GM12878 (cell line): ENCODE measurements around the gene MAFB. TPM values are rescaled to one million over a fixed set of nuclear protein-coding genes. Genes with fewer than 3 reads are reported as not detected.

Experiments
- ATAC-seq: fragments of 200-7000 bp; cut with Tn5 transposase; 3 replicates; pipeline ENCODE4 v1.9.1; 2020; ENCODE audit warnings: mild to moderate bottlenecking, moderate library complexity
- BruUV-seq: library from RNA; stranded (reverse); fragments of 400-500 nt; replicated peaks from 2 replicates; lab custom pipeline; 2021; lab: Mats Ljungman, UMichigan
- CTCF ChIA-PET: fragments of 300-600 bp; sonication (Branson Sonifier 250); formaldehyde crosslinking; extraction: SDS; loops from one replicate; lab custom pipeline; 2021; ENCODE audit warnings: inconsistent platforms; lab: Yijun Ruan, JAX
- POLR2A ChIA-PET: fragments of 350-600 bp; formaldehyde crosslinking; extraction: SDS; loops from one replicate; lab custom pipeline; 2021; ENCODE audit warnings: inconsistent platforms; lab: Charles Lee
- RAD21 ChIA-PET: fragments of 300-600 bp; sonication (Branson Sonifier 250); formaldehyde crosslinking; loops from one replicate; lab custom pipeline; 2023; ENCODE audit warnings: antibody characterized with exemption; ENCODE audit not compliant: unreplicated experiment; lab: Charles Lee
- SMC1A ChIA-PET: fragments of 300-600 bp; sonication (Branson Sonifier 250); formaldehyde crosslinking; loops from one replicate; lab custom pipeline; 2023; ENCODE audit not compliant: unreplicated experiment, uncharacterized antibody; lab: Charles Lee
- DNase-seq: peaks from one replicate; pipeline ENCODE4 v3.0.0-alpha.2; 2011; ENCODE audit warnings: low read depth, low spot score
- FAIRE-seq: peaks from 3 replicates; lab custom pipeline; 2011; peaks lifted over from hg19 to GRCh38; lab: Jason Lieb, UNC
- H2AFZ ChIP-seq: 2 replicates; pipeline ENCODE4 v1.6.0; 2011; ENCODE audit warnings: low read depth, low read length, control low read depth; ENCODE audit not compliant: control insufficient read depth
- H3K27ac ChIP-seq: 2 replicates; pipeline ENCODE4 v1.5.1; 2011; ENCODE audit warnings: control low read depth; ENCODE audit not compliant: control insufficient read depth, insufficient read depth
- H3K27me3 ChIP-seq, 2 experiments: replicated peaks in 1 of 2; 2 replicates each; pipeline versions ENCODE4 v1.6.0 to v1.6.1; 2011; ENCODE audit warnings: low read length in 1 of 2; ENCODE audit not compliant: control insufficient read depth in 2 of 2, insufficient read depth in 2 of 2
- H3K36me3 ChIP-seq, 2 experiments: 2 replicates each; pipeline ENCODE4 v1.5.1; 2011; ENCODE audit warnings: low read length in 1 of 2; ENCODE audit not compliant: control insufficient read depth in 2 of 2, insufficient read depth in 2 of 2
- H3K4me1 ChIP-seq: 2 replicates; pipeline ENCODE4 v1.6.1; 2011; ENCODE audit warnings: mild to moderate bottlenecking, low read length, moderate library complexity, mixed read lengths; ENCODE audit not compliant: control insufficient read depth, insufficient read depth
- H3K4me2 ChIP-seq: 2 replicates; pipeline ENCODE4 v1.6.0; 2011; ENCODE audit warnings: control low read depth; ENCODE audit not compliant: control insufficient read depth, insufficient read depth
- H3K4me3 ChIP-seq: fragments of 200-600 bp; sonication (generic); 2 replicates; pipeline ENCODE4 v1.5.1; 2016
- H3K79me2 ChIP-seq: 2 replicates; pipeline ENCODE4 v1.6.0; 2011; ENCODE audit warnings: low read length; ENCODE audit not compliant: control insufficient read depth, insufficient read depth
- H3K9ac ChIP-seq: 2 replicates; pipeline ENCODE4 v1.8.0; 2011; ENCODE audit warnings: low read length, control low read depth, mixed read lengths; ENCODE audit not compliant: control insufficient read depth, insufficient read depth
- H3K9me3 ChIP-seq: replicated peaks from 3 replicates; pipeline ENCODE4 v1.5.1; 2011; ENCODE audit warnings: mild to moderate bottlenecking, low read length; ENCODE audit not compliant: control insufficient read depth, insufficient read depth
- H4K20me1 ChIP-seq: 2 replicates; pipeline ENCODE4 v1.6.0; 2011; ENCODE audit not compliant: control insufficient read depth, insufficient read depth
- CBX5 ChIP-seq: sonication (generic); IDR thresholded peaks from 2 replicates; pipeline ENCODE4 v1.6.1; 2016; ENCODE audit warnings: low read depth, moderate library complexity, mild to moderate bottlenecking, inconsistent platforms
- CHD4 ChIP-seq: fragments of 200-600 bp; sonication (generic); IDR thresholded peaks from 2 replicates; pipeline ENCODE4 v1.6.1; 2016; ENCODE audit warnings: mild to moderate bottlenecking
- ETV6 ChIP-seq, 2 experiments: fragments of 450-650 bp in 1 of 2; IDR thresholded peaks in 1 of 2; conservative IDR thresholded peaks in 1 of 2; 2 replicates each; pipeline ENCODE4 v1.6.1; 2014; ENCODE audit warnings: antibody characterized with exemption in 1 of 2, borderline replicate concordance in 1 of 2, low read depth in 1 of 2, mild to moderate bottlenecking in 1 of 2, moderate library complexity in 1 of 2
- HDAC6 ChIP-seq: fragments of 200-600 bp; sonication (generic); IDR thresholded peaks from one replicate; pipeline ENCODE4 v1.8.0; 2017; ENCODE audit warnings: antibody characterized with exemption; ENCODE audit not compliant: unreplicated experiment
- MTA2 ChIP-seq: fragments of 450-650 bp; IDR thresholded peaks from 2 replicates; pipeline ENCODE4 v1.6.1; 2016; ENCODE audit warnings: low read depth, mild to moderate bottlenecking, moderate library complexity
- NFYA ChIP-seq: IDR thresholded peaks from 2 replicates; pipeline ENCODE4 v1.6.1; 2011; ENCODE audit warnings: low read depth, mild to moderate bottlenecking, low read length, improper control_type of control experiment, borderline replicate concordance
- PML ChIP-seq: IDR thresholded peaks from 2 replicates; pipeline ENCODE4 v1.6.1; 2012; ENCODE audit warnings: low read length, inconsistent platforms
- SMAD1 ChIP-seq: fragments of 450-650 bp; IDR thresholded peaks from 2 replicates; pipeline ENCODE4 v1.6.1; 2018; ENCODE audit warnings: mild to moderate bottlenecking, low read depth; ENCODE audit not compliant: partially characterized antibody
- SPI1 ChIP-seq: IDR thresholded peaks from 2 replicates; pipeline ENCODE4 v1.6.1; 2011; ENCODE audit warnings: low read depth, mild to moderate bottlenecking, low read length, moderate library complexity, borderline replicate concordance; ENCODE audit not compliant: insufficient read depth
- YBX1 ChIP-seq: fragments of 450-650 bp; IDR thresholded peaks from 2 replicates; pipeline ENCODE4 v1.6.1; 2016; ENCODE audit warnings: antibody characterized with exemption
- ZBTB40 ChIP-seq: fragments of 450-650 bp; IDR thresholded peaks from 2 replicates; pipeline ENCODE4 v1.6.1; 2016; ENCODE audit warnings: mild to moderate bottlenecking, moderate library complexity, borderline replicate concordance
- WGBS: methylation state at CpG from one replicate; pipeline ENCODE4 v1.1.6; 2016; ENCODE audit warnings: low lambda C conversion rate; ENCODE audit not compliant: insufficient replicate concordance, insufficient coverage; ENCODE audit errors: missing lambda C conversion rate; 5-methylcytosine and 5-hydroxymethylcytosine counted together
- in situ Hi-C: fragments of 300-500 bp; cut with MboI; formaldehyde crosslinking; loops from 9 replicates; pipeline ENCODE4 v1.14.3; 2018; ENCODE audit warnings: mixed read lengths
- intact Hi-C: fragments of 100-400 bp; cut with micrococcal nuclease; formaldehyde crosslinking; loops from one replicate; pipeline ENCODE4 v1.14.2; 2022; ENCODE audit not compliant: unreplicated experiment
- polyA plus RNA-seq, 11 experiments: library from polyadenylated mRNA; depleted of rRNA in 4 of 11; unstranded in 6 of 11; stranded (reverse) in 5 of 11; fragments of >200 nt; fragmentation: Nextera tagmentation in 4 of 11; fragmentation: Illumina TruSeq in 1 of 11; extraction: Ambion mirVana in 4 of 11; extraction: Trizol in 1 of 11; gene quantifications; 1 replicate in 1 of 11; 2 replicates in 10 of 11; pipeline versions ENCODE4 v1.2.1 to v1.2.3, GENCODE V29; 2011 to 2016; ENCODE audit warnings: inconsistent platforms in 2 of 11, missing spikeins in 2 of 11, low read depth in 1 of 11
- total RNA-seq, 4 experiments: library from RNA; depleted of rRNA in 3 of 4; stranded (reverse); fragments of >200 nt in 3 of 4; fragmentation: Illumina TruSeq in 1 of 4; extraction: Trizol in 1 of 4; gene quantifications; 2 replicates each; pipeline versions ENCODE4 v1.2.1 to v1.2.3, GENCODE V29; 2013 to 2021
- TF ChIP-seq, protein P1 (sequence below): fragments of 450-650 bp; IDR thresholded peaks from 2 replicates; pipeline ENCODE4 v1.6.1; 2016; ENCODE audit warnings: mild to moderate bottlenecking
- TF ChIP-seq, protein P2 (sequence below): fragments of 450-650 bp; IDR thresholded peaks from 2 replicates; pipeline ENCODE4 v1.6.1; 2017; ENCODE audit warnings: low read depth, mild to moderate bottlenecking, moderate library complexity

Gene MAFB
- total and polyA plus RNA-seq, 10 of the 15 experiments (the other 5 are each of a cell fraction or from before 2014, with no cell fraction given): 0.01 to 0.08 (median 0.01) TPM; not detected in 7

GRCh38 chr20:40705413-40705812 lies 16.4 kb upstream of the MAFB start:
- in situ Hi-C loops (no loop called here), intact Hi-C loops (no loop called here)
- no peak overlapping the region for H3K4me3 ChIP-seq
- no peak for ATAC-seq
- RAD21 ChIA-PET: no interaction called here
- no peak overlapping the region for H3K4me2 ChIP-seq
- POLR2A ChIA-PET: no interaction called here
- no peaks in the 10 kb centered on the region for H3K36me3 ChIP-seq
- H3K9ac ChIP-seq: no peak overlapping the region
- DNase-seq: no peak
- no peak for FAIRE-seq
- TF ChIP-seq MTA2: no peak
- TF ChIP-seq SPI1: no peak
- no peak for TF ChIP-seq HDAC6
- no peak for TF ChIP-seq YBX1
- TF ChIP-seq PML: no peak
- TF ChIP-seq CBX5: no peak
- TF ChIP-seq CHD4: no peak
- TF ChIP-seq ZBTB40: no peak
- TF ChIP-seq NFYA: no peak
- TF ChIP-seq ETV6 (conservative IDR thresholded peaks at IDR 0.05 in 1 of 2, IDR thresholded peaks at IDR 0.05 in 1 of 2; ENCODE audit: borderline replicate concordance in 1 of 2, low read depth in 1 of 2): no peak
- TF ChIP-seq, protein P1, sequence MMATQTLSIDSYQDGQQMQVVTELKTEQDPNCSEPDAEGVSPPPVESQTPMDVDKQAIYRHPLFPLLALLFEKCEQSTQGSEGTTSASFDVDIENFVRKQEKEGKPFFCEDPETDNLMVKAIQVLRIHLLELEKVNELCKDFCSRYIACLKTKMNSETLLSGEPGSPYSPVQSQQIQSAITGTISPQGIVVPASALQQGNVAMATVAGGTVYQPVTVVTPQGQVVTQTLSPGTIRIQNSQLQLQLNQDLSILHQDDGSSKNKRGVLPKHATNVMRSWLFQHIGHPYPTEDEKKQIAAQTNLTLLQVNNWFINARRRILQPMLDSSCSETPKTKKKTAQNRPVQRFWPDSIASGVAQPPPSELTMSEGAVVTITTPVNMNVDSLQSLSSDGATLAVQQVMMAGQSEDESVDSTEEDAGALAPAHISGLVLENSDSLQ: no peak
- TF ChIP-seq, protein P2, sequence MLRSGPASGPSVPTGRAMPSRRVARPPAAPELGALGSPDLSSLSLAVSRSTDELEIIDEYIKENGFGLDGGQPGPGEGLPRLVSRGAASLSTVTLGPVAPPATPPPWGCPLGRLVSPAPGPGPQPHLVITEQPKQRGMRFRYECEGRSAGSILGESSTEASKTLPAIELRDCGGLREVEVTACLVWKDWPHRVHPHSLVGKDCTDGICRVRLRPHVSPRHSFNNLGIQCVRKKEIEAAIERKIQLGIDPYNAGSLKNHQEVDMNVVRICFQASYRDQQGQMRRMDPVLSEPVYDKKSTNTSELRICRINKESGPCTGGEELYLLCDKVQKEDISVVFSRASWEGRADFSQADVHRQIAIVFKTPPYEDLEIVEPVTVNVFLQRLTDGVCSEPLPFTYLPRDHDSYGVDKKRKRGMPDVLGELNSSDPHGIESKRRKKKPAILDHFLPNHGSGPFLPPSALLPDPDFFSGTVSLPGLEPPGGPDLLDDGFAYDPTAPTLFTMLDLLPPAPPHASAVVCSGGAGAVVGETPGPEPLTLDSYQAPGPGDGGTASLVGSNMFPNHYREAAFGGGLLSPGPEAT: no peak
- TF ChIP-seq SMAD1: no peak
- SMC1A ChIA-PET: interaction anchor here (0.6 kb wide), 1 partner anchor 40 kb away, joined by 3 read pairs; no protein-coding TSS in a partner anchor
- H3K4me1 ChIP-seq: peaks cover 2% of the 10 kb centered on the region; the same call in 1 of the 2 replicates
- no peak overlapping the region for H3K27ac ChIP-seq
- H3K9me3 ChIP-seq: no peaks in the 10 kb centered on the region
- no peaks in the 10 kb centered on the region for H3K27me3 ChIP-seq
- H4K20me1 ChIP-seq: no peaks in the 10 kb centered on the region
- 0% methylated on average over 3 of the region's 3 CpGs for WGBS
- H2AFZ ChIP-seq: no peak overlapping the region
- CTCF ChIA-PET: interaction anchor here (0.8 to 1.3 kb wide), 2 partner anchors 12 to 258 kb away, joined by 3 read pairs; no protein-coding TSS in a partner anchor
- H3K79me2 ChIP-seq: no peaks in the 10 kb centered on the region
- BruUV-seq: no TSS peak
